Measurements from ENCODE around the gene TTLL4.
A peak's percentile ranks its signal among the peaks of the same experiment; 100 is the strongest.
"Not testable (repeated sequence)": the region's sequence is repeated elsewhere in the genome, so short reads cannot be mapped to it uniquely, and the experiment has no call there.

Gene TTLL4, protein sequence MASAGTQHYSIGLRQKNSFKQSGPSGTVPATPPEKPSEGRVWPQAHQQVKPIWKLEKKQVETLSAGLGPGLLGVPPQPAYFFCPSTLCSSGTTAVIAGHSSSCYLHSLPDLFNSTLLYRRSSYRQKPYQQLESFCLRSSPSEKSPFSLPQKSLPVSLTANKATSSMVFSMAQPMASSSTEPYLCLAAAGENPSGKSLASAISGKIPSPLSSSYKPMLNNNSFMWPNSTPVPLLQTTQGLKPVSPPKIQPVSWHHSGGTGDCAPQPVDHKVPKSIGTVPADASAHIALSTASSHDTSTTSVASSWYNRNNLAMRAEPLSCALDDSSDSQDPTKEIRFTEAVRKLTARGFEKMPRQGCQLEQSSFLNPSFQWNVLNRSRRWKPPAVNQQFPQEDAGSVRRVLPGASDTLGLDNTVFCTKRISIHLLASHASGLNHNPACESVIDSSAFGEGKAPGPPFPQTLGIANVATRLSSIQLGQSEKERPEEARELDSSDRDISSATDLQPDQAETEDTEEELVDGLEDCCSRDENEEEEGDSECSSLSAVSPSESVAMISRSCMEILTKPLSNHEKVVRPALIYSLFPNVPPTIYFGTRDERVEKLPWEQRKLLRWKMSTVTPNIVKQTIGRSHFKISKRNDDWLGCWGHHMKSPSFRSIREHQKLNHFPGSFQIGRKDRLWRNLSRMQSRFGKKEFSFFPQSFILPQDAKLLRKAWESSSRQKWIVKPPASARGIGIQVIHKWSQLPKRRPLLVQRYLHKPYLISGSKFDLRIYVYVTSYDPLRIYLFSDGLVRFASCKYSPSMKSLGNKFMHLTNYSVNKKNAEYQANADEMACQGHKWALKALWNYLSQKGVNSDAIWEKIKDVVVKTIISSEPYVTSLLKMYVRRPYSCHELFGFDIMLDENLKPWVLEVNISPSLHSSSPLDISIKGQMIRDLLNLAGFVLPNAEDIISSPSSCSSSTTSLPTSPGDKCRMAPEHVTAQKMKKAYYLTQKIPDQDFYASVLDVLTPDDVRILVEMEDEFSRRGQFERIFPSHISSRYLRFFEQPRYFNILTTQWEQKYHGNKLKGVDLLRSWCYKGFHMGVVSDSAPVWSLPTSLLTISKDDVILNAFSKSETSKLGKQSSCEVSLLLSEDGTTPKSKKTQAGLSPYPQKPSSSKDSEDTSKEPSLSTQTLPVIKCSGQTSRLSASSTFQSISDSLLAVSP

DNA sequence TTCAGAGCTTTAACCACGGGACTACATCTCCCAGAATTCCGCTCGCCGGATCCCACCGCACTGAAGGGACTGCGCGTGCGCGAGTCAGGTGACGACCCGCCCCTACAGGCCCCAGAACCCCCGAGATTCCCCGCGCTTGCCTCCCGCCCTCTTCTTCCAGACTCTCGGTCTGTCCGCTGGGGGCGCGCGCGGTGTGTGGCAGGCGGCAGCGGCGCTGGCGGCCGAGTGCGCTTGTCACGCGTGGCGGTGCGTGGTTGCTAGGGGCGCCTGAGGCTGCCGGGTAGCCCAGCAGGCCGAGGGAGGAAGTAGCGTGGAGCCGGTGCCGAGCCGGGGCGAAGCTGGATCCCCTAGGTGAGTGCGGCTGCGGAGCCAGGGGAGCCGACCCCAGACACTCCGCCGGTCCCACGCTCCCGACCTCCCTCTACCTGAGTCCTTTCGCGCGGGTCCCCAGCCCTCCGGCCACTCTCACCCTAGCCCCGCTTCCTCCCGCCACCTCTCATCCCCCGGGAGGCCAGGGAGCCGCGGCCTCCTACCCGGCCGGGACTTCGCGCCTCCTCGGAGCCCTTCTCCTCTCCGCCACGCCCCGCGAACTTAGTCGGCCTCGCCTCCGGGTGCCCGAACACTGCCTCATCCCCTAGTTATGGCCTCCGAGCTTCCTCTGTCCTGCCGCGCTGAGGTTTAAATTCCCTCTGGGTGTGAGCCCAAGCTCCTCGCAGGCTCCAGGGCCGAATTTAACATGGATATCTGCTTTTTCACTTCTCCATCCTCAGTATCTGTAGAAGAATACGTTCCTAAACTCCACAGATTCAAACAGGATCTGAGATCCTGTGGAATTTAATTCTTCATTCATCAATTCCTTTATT, at the start of gene TTLL4:
TSS of gene TTLL4 (plus strand) at position 149 of the 863 bp plus-strand sequence. CDS start 26,842 bp downstream, outside the sequence.
- peak; percentile 93 to 99 for DNase-seq (ENCODE audit: low read depth in 2 of 2, low spot score in 1 of 2)

DNA sequence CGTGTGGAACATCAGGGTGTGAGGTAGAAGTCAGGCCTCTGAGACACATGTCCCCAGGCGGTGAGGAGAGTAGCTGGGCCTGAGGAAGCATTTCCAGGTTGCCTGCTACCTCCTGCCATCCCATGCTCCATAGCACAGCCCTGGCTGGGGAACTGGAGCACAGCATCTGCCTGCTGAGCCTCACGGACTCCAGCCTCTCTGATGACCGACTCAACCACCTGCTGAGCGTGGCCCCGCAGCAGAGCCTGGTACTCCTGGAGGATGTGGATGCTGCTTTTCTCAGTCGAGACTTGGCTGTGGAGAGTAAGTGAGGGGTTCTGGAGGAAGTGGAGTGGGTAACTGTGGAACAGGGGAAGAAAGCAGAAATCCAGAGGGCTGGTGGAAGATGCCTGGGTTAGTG, 48.3 kb upstream of the TTLL4 start:
- DNase-seq (ENCODE audit: low read depth in 2 of 2, low spot score in 1 of 2), result no peak

DNA sequence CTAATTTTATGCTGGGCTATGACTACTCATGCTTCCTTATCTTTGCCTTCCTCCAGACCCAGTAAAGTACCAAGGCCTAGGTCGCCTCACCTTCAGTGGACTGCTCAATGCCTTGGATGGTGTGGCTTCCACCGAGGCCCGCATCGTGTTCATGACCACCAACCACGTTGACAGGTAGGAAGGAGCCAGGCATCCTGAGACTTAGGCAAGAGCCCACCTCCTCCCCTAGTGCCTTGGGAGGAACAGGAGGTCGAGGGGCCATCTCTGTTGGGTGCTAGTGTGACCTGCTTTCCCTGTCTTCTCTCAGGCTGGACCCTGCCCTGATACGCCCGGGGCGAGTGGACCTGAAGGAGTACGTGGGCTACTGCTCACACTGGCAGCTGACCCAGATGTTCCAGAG, 47.8 kb upstream of the TTLL4 start:
- DNase-seq (ENCODE audit: low read depth in 2 of 2, low spot score in 1 of 2), result no peak

DNA sequence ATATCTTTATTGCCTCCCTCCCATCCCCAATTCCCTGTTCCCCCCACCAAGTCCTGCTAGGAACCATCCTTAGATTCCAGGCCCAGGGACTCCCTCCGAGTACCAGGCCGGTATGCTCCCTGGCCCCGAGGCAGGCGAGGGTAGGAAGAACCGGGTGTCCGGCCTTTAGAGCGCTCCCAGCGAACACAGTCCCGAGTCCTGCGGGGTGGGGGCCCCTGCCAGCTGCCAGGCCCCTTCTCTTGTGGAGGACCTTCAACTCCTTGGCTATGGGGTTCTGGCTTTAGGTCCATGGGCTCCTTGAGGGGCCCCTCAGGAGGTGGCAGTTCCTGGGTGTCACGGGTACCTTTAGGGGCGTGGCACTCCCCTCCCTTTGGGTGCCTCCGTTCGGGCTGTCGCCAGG, 46.7 kb upstream of the TTLL4 start:
- DNase-seq (ENCODE audit: low read depth in 2 of 2, low spot score in 1 of 2), result no peak

DNA sequence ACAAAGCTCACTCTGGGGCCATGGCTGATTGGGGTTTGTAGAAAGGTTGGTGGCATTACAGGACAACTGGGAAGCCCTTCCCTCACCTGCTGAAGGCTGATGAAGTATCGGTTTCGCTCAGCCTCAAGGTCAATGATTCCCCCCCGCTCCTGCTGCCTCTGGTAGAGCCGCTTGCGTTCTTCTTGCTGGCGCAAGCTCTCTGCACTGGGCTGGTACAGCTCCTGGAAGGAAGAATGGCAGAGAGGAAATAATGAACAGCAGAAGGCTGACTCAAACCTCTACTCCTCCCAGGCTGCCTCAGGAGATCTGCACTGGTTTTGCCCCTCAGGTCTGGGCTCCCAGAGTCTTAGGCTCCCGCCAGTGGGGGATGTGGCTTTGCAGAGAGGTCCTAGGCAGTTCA, 46.0 kb upstream of the TTLL4 start:
- DNase-seq (ENCODE audit: low read depth in 2 of 2, low spot score in 1 of 2), result no peak

DNA sequence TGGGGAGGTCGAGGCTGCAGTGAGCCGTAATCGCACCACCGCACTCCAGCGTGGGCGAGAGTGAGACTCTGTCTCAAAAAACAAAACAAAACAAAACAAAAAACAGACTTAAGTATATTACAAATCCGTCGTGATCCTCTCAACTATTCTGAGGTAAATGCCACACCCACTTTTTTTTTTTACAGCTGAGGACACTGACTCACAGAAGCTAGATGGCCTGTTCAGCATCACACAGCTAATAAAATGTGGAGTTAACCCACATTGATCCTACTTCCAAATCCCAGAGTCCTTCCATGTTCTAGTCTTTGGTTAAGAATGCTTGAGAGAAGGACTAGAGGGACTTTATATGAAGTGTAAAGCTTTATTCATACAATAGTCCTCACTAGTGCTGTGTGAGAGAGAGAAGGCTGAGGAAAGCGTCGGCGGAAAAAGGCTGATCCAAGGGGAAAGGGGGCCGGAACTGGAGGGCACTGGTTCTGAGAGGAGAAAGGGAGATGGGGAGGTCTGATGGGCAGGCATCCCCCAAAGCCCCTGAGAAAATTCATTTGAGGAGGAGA, 39.5 kb upstream of the TTLL4 start:
- DNase-seq (ENCODE audit: low read depth in 2 of 2, low spot score in 1 of 2), result no peak

DNA sequence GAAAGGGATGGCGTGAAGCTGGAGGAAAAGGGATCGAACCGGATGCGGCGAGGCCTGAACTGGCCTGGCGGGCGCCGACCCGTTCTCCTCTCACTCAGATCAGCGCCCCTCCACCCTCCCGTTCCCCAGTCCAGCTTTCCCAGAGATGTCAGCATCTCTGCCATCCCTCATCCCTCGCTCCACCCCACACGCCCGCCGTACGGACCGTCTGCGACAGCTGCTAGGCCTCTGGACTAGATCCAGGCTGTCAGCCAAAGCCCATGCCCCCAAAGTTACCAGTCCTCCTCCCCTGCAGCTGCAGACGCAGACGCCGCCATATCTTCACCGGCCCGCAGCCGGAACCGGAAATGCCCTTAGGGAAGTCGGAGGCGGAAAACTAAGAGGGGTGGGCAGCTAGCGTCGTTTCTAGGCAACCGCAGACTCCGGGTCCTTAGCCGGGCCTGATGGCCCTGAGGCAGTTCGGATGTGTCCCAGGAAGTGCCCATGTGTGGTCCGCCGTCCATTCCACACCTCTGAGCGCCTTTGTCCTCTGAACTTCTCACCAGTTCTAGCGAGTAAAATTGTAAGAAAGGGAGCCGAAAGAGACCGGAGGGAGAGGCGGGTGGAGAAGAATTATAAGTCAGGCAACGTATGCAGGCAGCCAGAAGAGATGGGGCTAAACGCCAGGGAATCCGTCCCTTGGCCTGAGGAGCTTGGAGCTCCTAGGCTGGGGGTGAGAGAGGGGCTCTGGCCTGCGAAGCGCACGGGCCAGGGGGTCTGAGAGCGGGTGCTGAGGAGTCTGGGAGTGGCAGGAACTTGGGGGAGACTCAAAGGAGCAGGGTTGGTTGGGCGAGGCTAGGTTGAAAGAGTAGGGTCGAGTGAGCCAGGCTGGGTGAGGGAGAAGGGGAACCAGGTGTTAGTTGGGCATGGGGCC, 38.7 kb upstream of the TTLL4 start, which contains the start of the genes RNF25 and STK36:
TSS of gene RNF25 (minus strand) at position 349 of the 913 bp plus-strand sequence. CDS start at position 317, 32 bp downstream.
TSS of gene STK36 (plus strand) at position 433 of the 913 bp plus-strand sequence. CDS start 744 bp downstream, outside the sequence.
- peak; percentile 47 to 71 for DNase-seq (ENCODE audit: low read depth in 2 of 2, low spot score in 1 of 2)

DNA sequence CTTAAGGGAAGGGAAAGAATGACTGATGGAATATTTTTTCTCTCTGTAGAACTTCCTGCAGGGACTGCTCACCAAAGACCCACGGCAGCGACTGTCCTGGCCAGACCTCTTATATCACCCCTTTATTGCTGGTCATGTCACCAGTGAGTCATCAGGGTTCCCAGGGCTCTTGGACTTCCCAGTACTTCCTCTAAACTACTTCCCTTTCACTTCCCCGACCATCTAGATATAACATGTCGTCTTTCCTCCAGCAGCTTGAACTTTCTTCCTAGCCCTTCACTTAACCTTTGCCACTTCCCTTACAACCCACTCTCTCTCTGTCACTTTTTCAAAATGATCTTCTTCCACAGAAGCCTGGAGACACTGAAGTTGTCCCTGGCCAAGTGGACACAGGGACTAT, 31.5 kb upstream of the TTLL4 start:
- no peak for DNase-seq (ENCODE audit: low read depth in 2 of 2, low spot score in 1 of 2)

DNA sequence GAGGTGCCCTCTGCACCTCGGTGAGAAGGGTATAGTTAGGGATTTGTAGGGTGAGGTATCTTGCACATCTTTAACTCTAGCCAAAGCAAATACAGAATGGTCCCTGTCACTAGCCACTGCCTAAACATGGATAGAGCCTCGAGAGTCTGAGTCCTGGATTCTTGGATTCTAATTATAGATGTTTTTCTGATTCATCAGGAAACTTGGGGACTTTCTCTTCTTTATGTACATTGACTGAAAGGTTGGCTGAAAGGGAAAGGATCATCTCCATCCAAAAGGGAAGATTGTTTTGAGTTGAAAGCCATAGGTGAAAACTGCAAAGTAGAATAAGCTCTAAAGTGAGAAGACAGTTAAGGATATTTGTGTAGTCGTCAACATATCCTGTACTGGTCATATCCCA, 30.6 kb upstream of the TTLL4 start:
- DNase-seq (ENCODE audit: low read depth in 2 of 2, low spot score in 1 of 2), result no peak

DNA sequence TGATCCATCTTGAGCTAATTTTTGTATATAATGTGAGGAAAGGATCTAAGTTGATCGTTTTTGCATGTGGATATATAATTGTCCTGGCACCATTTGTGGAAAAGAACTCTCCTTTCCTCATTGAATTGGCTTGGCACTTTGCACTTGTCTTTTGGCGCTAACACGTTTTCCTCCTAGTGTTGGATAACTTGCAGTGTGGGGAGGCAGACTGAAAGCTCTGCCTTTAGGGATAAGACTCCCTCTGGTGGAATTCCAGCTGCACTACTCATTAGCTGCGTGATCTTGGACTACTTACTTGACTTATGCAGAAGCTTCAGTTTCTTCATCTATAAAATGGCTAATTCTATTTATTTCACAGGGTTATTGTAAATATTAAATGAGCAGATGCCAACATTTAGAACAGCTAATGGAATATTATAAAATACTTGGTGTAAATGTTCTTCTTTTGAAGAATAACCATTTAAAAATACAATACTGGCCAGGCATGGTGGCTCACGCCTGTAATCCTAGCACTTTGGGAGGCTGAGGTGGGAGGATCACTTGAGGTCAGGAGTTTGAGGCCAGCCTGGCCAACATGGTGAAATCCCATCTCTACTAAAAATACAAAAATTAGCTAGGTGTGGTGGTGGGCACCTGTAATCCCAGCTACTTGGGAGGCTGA, 23.1 kb upstream of the TTLL4 start:
- not testable (repeated sequence) for DNase-seq (ENCODE audit: low read depth in 2 of 2, low spot score in 1 of 2)

DNA sequence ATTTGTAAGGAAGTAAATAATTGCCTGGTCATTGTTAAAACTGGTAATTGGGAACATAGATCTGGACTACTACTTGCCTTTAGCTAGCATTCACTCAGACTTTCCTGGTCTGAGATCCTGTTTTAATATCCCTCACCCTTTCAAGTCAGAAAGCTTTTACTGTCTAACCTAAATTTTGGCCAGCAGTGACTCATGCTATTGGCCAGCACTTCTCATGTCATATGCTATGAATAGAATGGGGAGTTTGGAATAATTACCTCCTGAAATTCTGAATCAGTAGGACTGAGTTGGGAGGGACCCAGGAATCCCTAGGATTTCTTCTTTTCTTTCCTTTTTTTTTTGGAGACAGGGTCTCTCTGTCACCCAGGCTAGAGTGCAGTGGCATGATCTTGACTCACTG, 19.4 kb upstream of the TTLL4 start:
- DNase-seq (ENCODE audit: low read depth in 2 of 2, low spot score in 1 of 2), result no peak

DNA sequence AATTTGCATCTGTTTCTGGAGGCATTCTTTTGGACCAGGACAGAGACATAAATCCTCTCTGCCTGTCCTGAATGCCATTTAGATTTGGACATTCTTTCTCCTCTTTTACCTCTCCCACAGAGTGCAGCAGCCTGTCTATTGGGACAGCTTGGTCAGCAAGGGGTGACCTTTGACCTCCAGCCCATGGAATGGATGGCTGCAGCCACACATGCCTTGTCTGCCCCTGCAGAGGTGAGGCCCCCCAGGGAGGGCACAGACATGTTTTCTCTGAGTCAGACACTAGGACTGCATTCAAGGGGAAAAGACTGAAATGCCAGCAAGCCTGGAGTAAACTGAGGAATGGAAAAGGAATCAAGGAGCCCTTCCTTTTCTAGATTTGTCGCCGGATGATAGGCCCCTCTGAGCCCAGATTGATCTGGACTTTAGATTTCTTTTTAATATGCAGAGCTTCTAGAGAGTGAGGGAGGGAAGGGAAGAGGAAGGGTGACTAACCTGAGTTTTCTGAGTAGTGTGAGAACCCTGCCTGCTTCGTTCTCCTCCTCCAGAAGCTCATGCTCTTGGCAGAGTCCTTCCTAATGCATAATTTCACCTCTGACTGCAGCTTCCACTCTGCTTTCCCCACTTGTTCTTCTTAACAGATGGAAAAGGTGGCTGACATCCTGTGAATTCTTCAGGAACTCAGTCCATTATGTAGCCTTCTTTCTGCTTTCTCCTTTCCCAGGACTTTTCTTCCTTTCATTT, 16.1 kb upstream of the TTLL4 start:
- no peak for DNase-seq (ENCODE audit: low read depth in 2 of 2, low spot score in 1 of 2)

DNA sequence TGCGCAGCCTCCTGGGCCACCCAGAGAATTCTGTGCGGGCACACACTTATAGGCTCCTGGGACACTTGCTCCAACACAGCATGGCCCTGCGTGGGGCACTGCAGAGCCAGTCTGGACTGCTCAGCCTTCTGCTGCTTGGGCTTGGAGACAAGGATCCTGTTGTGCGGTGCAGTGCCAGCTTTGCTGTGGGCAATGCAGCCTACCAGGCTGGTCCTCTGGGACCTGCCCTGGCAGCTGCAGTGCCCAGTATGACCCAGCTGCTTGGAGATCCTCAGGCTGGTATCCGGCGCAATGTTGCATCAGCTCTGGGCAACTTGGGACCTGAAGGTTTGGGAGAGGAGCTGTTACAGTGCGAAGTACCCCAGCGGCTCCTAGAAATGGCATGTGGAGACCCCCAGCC, 11.8 kb upstream of the TTLL4 start:
- DNase-seq (ENCODE audit: low read depth in 2 of 2, low spot score in 1 of 2), result no peak

DNA sequence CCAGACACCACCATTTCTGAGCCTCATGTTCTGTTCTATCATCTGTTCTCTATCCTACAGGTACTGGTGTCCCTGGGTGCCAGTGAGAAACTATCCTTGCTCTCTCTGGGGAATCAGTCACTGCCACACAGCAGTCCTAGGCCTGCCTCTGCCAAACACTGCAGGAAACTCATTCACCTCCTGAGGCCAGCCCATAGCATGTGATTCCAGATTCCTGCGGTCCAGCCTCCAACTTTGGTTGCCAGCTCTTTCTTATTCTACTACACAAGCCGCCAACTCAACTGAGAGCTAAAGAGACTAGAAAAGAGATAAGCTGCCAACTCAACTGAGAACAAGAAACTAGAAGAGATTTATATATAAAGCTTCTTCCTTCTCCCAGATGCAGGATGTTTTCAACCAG, 8.8 kb upstream of the TTLL4 start:
- no peak for DNase-seq (ENCODE audit: low read depth in 2 of 2, low spot score in 1 of 2)

DNA sequence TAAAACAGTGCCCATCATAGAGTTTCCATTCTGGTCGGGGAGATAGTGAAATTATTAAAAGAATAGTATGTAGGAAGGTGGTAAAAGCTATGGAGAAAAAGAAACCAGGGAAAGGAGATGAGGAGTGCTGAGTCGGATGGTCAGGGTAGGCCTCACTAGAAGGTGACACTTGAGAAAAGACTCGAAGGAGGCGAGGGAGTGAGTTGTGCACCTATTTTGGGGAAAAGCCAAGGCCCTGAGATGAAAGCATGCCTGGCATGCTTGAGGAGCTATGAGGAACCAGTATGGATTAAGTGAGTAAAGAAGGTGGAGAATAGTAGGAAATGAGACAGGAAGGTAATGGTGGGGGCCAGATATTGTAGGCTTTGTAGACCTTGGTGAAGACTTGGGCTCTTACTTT, 7.3 kb upstream of the TTLL4 start:
- DNase-seq (ENCODE audit: low read depth in 2 of 2, low spot score in 1 of 2), result no peak

DNA sequence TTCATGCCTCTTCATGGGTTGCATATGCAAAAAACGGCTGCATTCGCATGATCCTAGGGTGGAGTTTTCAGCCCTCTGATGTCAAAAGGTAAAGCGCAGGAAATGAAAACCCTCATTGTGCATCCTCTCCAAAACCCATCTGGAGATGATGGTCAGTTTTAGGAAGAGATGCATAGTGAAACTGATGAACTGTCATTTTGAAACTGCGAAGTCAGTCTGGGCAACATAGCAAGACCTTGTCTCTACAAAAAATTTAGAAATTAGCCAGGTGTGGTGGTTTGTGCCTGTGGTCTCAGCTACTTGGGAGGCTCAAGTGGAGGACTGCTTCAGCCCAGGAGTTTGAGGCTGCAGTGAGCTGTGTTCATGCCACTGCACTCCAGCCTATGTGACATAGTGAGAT, 2.5 kb upstream of the TTLL4 start:
- DNase-seq (ENCODE audit: low read depth in 2 of 2, low spot score in 1 of 2), result no peak

DNA sequence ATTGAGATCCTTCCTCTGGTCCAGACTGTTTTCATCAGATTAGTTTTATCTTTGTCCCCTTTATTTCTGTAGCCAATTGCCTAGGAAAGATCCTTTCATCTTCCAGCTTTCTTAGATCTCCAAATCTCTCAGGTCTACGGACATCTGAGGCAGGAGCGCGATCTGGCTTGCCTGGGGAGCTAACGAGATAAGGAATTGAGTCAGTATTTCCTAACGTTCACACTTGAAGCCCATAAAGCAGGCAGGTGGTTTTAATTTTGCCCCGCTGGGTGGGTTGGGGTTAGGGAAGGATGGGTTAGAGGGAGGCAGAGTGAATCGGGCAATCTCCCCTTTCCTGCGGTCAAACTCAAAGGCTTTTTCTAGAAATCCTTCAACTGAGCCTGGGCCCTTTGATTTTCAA, 727 bp upstream of the TTLL4 start:
- no peak for DNase-seq (ENCODE audit: low read depth in 2 of 2, low spot score in 1 of 2)

DNA sequence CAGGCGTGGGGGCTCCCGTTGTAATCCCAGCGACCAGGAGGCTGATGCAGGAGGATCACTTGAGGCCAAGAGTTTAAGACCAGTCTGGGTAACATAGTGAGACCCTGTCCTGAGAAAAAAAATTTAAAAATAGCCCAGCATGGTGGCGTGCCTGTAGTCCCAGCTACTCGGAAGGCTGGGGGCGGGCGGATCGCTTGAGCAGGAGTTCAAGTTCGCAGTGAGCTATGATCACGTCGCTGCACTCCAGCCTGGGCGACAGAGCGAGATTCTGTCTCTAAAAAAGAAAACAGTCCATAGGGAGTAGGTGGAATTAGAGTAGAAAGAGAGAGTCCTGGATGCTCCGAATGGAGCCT, 325 bp upstream of the TTLL4 start:
- no peak for DNase-seq (ENCODE audit: low read depth in 2 of 2, low spot score in 1 of 2)

Data from stimulated activated CD8-positive, alpha-beta memory T cell treated with anti-CD3 and anti-CD28 coated beads, Interleukin-4, amount 100 ng/mL, for 1 hour (primary cell).